D341Med (cell line): ENCODE data around the gene RNFT1.
A peak's percentile ranks its signal among the peaks of the same experiment; 100 is the strongest.
"Not testable (repeated sequence)": the region's sequence is repeated elsewhere in the genome, so short reads cannot be mapped to it uniquely, and the experiment has no call there.

Source experiments
- DNase-seq: peaks from one replicate; pipeline ENCODE4 v3.0.0; 2012; ENCODE audit warnings: low spot score

The RNFT1 gene

DNA sequence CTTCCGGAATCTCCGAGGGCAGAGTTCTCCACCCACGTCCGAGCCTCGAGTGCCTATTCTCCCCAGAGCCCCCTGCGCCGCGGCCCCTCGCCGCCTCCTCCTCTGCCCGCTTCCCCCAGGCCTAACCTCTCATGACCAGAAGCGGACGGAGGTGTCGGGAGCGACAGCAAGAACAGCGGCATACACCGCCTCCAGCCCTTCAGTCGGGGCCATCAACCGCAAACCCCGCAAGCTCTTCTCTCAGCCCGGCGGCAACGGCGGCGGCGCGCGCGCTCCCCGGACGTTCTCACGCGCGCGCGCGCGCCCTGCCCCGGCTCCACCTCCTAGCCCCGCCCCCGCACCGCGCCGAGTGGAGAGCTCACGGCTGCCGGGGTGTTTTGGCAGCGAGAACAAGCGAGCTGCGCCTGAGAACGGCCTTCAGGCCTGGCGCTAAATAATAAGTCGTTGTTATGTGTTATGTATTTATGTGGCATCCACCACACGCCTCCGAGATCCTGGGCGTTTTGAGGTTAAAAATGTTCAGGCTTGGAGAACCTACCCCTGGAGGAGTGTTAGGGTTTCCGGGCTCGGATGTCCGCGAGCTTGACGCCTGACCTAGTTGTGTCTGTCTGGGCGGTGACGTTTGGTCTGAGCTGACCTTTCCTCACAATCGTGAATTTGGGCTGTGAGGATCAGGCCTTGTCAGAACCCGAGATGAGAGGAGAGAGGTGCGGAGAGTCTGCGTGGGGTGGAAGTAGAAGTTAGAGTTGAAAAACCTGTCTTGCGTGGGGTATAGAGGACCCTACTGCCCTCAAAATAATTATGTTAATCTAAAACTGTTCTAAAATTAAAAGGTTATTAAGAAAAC is at the start of gene RNFT1:
RNFT1 (minus strand) TSS at position 259 of the 847 bp plus-strand sequence; CDS start at position 182, 77 bp downstream.
- DNase-seq, result peak; percentile 100

- not testable (repeated sequence) for DNase-seq
Observed at GRCh38 chr17:60009326-60009725, 44.8 kb upstream of the RNFT1 start.

GRCh38 chr17:60008377-60008776 is 43.8 kb upstream of the RNFT1 start:
- DNase-seq, result not testable (repeated sequence)

DNA sequence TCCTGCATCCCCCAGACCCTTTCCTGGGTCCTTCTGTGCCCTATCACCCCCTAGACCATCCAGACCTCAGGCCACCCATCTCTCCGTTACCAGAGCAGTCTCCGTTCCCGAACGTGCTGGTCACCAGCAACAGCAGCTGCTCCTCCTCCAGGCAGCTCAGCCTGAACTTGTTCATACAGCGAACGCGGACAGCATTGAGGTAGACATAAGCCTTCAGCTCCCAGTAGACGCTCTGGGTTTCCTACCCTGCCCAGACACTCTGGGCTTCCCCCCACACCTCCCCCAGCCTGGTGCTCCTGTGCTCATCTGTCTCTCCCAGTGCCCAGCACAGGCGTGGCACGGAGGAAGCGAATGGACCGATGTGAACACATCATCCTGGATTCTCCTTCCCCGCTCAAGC is 41.6 kb upstream of the RNFT1 start:
- no peak for DNase-seq

DNA sequence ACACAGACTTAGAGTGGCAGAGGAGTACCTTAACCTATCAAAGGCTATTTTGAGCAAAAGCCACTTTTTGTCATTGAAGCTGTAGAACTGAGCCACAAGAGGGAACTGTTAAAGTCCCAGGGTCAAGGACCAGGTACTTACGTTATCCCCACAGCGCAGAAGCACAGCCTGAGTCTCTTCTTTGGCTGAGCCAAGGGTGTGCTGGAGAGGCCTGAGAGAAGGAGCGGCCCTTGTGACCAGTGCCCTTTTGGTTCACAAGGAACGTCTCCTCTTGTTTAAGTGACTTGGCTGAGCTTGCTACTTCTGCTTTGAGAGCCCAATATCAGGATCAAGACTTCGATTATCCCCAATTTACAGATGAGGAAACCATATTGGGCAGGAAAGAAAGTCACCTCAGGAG is 40.0 kb upstream of the RNFT1 start:
- not testable (repeated sequence) for DNase-seq

- not testable (repeated sequence) for DNase-seq
Observed at GRCh38 chr17:60002405-60002804, 37.9 kb upstream of the RNFT1 start.

DNA sequence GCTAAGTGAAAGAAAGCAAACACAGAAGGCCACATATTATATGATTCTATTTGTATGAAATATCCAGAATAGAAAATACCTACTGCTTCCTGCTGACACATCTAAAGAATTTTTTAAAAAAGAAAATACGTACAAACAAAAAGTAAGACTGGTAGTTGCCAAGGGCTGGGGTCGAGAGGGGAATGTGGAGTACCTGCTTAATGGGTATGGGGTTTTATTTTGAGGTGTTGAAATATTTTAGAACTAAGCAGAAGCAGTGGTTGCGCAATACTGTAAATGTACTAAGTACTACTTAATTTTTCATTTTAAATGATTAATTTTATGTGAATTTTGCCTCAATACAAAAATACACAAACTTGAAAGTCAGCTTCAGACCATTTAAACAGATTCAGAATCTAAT is 32.1 kb upstream of the RNFT1 start:
- DNase-seq, result not testable (repeated sequence)

DNA sequence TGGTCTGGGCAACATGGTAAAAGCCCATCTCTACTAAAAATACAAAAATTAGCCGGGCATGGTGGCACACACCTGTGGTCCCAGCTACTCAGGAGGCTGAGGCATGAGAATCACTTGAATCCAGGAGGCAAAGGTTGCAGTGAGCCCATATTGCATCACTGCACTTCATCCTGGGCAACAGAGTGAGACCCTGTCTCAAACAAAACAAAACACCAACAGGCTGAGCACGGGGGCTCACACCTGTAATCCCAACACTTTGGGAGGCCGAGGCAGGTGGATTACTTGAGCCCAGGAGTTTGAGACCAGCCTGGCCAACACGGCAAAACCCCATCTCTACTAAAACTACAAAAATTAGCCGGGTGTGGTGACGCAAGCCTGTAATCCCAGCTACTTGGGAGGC is 10.6 kb upstream of the RNFT1 start:
- DNase-seq, result not testable (repeated sequence)

- not testable (repeated sequence) for DNase-seq
Observed at GRCh38 chr17:59973483-59973882, 8.9 kb upstream of the RNFT1 start.

DNA sequence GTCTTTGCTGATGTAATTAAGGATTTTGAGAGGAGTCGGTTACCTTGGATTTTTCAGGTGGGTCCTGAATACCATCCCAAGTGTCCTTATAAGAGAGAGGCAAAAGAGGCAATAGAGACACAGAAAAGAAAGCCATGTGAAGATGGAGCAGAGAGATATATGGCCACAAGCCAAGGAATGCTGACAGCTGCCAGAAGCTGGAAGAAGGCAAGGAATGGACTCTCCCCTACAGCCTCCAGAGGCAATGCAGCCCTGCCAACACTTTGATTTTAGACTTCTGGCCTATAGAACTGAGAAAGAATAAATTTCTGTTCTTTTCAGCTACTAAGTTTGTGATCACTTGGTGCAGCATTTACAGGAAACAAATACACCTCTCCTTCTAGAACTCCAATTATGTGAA is 8.2 kb upstream of the RNFT1 start:
- DNase-seq, result no peak

DNA sequence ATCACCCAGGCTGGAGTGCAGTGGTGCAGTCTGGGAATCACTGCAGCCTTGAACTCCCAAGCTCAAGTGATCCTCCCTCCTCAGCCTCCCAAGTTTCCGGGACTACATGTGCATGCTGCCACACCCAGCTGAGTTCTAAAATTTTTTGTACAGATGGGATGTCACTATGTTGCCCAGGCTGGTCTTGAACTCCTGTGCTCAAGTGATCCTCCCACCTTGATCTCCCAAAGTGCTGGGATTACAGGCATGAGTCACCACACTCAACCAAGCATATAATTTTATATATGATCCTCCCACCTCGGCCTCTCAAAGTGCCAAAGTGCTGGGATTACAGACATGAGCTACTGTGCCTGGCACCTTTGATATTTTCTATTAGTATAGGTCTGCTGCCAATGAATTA is 7.2 kb upstream of the RNFT1 start:
- not testable (repeated sequence) for DNase-seq

GRCh38 chr17:59963738-59964481 is 630 bp downstream of the RNFT1 start:
- DNase-seq, result peak; percentile 67

DNA sequence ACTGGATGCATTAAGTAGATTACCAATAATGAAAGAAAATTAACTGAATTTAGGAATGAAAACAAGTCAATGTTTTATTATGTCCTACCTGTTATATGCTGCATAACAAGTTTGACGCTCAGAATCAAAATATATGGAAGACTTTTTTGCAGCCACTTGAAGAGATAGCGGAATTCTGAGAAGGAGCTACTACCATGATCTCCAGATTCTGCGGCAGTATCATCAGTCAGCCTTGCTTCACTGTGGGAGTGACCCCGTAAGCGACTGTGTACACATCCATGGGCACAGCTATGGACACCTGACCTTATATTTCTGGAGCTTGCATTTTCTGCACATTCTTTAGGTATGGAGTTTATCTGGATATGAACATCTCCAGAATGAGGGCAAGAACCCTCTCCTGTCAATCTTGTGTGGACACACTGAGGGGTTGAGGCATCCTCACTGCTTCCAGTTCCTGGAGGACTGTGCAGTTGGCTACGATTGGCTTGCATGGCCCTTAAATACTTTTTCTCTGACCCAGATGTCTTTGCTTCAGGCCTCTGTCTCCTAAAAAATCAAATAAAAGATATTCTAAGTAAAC is 1.7 kb downstream of the RNFT1 start:
- DNase-seq, result no peak

DNA sequence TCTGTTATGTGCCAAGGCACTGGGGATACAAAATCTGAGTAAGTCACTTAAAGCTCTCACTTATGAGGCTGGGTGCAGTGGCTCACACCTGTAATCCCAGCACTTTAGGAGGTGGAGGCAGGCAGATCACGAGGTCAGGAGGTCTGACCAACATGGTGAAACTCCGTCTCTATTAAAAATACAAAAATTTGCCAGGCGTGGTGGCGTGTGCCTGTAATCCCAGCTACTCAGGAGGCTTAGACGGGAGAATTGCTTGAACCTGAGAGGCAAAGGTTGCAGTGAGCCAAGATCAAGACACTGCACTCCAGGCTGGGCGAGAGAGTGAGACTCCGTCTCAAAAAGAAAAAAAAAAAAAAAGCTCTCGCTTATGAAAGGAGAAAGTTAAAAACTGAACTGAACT is 5.0 kb downstream of the RNFT1 start:
- not testable (repeated sequence) for DNase-seq

GRCh38 chr17:59954856-59955255 is 9.7 kb downstream of the RNFT1 start:
- no peak for DNase-seq

GRCh38 chr17:59950049-59950448 is 14.5 kb downstream of the RNFT1 start:
- DNase-seq, result no peak

- DNase-seq, result not testable (repeated sequence)
Observed at GRCh38 chr17:59947310-59947709, 17.2 kb downstream of the RNFT1 start.

DNA sequence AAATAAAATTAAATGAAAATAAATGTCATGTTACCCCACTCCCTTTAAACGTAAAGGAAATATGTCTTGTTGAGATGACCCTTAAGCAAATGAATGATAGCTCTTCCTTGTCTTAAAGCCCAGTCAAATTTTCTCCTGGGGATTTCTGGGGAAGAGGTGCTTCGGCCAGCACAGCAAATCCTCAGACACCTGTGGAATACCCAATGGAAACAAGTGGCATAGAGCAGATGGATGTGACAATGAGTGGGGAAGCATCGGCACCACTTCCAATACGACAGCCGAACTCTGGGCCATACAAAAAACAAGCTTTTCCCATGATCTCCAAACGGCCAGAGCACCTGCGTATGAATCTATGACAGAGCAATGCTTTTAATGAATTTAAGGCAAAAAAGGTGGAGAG is 18.1 kb downstream of the RNFT1 start:
- not testable (repeated sequence) for DNase-seq

GRCh38 chr17:59941131-59941530 is 23.4 kb downstream of the RNFT1 start:
- no peak for DNase-seq

- not testable (repeated sequence) for DNase-seq
Observed at GRCh38 chr17:59940697-59941096, 23.8 kb downstream of the RNFT1 start.

GRCh38 chr17:59933317-59933716 is 31.2 kb downstream of the RNFT1 start:
- not testable (repeated sequence) for DNase-seq

DNA sequence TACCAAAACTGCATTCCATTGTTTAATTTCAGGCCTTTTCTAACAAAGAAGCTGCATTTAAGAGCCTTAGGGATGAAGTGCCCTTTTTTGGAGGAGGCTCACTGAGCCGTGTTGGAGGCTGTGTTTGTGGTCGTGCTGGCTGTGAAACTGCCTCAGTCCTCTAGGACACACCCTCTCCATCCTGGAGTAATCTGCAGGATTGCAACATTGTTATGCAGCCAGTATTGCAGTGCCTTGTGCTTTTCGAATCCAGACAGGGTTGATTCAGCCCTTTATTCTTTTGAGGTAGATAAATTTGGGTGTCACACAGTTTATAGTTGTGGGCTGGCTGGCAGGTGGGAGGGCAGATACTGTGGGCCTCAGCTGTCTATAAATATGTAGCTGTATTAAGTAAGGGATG is 33.8 kb downstream of the RNFT1 start:
- DNase-seq, result not testable (repeated sequence)

GRCh38 chr17:59930121-59930520 is 34.4 kb downstream of the RNFT1 start:
- DNase-seq, result not testable (repeated sequence)
